ENCODE data around the gene NMNAT1.

- TF ChIP-seq, protein P1, sequence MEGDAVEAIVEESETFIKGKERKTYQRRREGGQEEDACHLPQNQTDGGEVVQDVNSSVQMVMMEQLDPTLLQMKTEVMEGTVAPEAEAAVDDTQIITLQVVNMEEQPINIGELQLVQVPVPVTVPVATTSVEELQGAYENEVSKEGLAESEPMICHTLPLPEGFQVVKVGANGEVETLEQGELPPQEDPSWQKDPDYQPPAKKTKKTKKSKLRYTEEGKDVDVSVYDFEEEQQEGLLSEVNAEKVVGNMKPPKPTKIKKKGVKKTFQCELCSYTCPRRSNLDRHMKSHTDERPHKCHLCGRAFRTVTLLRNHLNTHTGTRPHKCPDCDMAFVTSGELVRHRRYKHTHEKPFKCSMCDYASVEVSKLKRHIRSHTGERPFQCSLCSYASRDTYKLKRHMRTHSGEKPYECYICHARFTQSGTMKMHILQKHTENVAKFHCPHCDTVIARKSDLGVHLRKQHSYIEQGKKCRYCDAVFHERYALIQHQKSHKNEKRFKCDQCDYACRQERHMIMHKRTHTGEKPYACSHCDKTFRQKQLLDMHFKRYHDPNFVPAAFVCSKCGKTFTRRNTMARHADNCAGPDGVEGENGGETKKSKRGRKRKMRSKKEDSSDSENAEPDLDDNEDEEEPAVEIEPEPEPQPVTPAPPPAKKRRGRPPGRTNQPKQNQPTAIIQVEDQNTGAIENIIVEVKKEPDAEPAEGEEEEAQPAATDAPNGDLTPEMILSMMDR (IDR thresholded peaks at IDR 0.05), result no peak
- peak; percentile 28 for TF ChIP-seq POLR2A (IDR thresholded peaks at IDR 0.05; ENCODE audit: low read depth)
- peak; percentile 91 to 96 for TF ChIP-seq POLR2AphosphoS5 (IDR thresholded peaks at IDR 0.05)
Measured at GRCh38 chr1:9910423-9911178, 32.7 kb upstream of the NMNAT1 start.

Measured in esophagus muscularis mucosa (tissue), 3 donors.